NCI-H226 (cell line): ENCODE measurements around the gene SCN4B.

Experiments used
- DNase-seq: peaks from one replicate; pipeline ENCODE4 v3.0.0-alpha.2; 2015

The SCN4B gene

GRCh38 chr11:118128310-118128709 lies 24.3 kb downstream of the SCN4B start:
- no peak for DNase-seq

- peak; percentile 21 for DNase-seq
Observed at GRCh38 chr11:118126082-118126838, 26.4 kb downstream of the SCN4B start.

- no peak for DNase-seq
Observed at GRCh38 chr11:118124929-118125535, 27.6 kb downstream of the SCN4B start.

GRCh38 chr11:118120793-118121192 lies 31.8 kb downstream of the SCN4B start:
- no peak for DNase-seq

- no peak for DNase-seq
Observed at GRCh38 chr11:118117790-118118601, 34.6 kb downstream of the SCN4B start.

- no peak for DNase-seq
Observed at GRCh38 chr11:118115048-118115447, 37.6 kb downstream of the SCN4B start.

- no peak for DNase-seq
Observed at GRCh38 chr11:118114266-118114665, 38.4 kb downstream of the SCN4B start.

- no peak for DNase-seq
Observed at GRCh38 chr11:118112711-118113430, 39.8 kb downstream of the SCN4B start.

- DNase-seq, result no peak
Observed at GRCh38 chr11:118111744-118112035, 40.9 kb downstream of the SCN4B start.

- no peak for DNase-seq
Observed at GRCh38 chr11:118111019-118111743, 41.4 kb downstream of the SCN4B start.

GRCh38 chr11:118109231-118109630 lies 43.4 kb downstream of the SCN4B start:
- peak; percentile 6 for DNase-seq

- DNase-seq, result no peak
Observed at GRCh38 chr11:118108513-118108912, 44.1 kb downstream of the SCN4B start.

GRCh38 chr11:118106789-118107335 lies 45.8 kb downstream of the SCN4B start:
- peak; percentile 50 for DNase-seq

GRCh38 chr11:118105657-118106305 lies 46.8 kb downstream of the SCN4B start:
- no peak for DNase-seq

GRCh38 chr11:118104491-118104890 lies 48.1 kb downstream of the SCN4B start:
- DNase-seq, result no peak

GRCh38 chr11:118102721-118103261 lies 49.8 kb downstream of the SCN4B start:
- no peak for DNase-seq

- DNase-seq, result no peak
Observed at GRCh38 chr11:118100691-118101232, 51.9 kb downstream of the SCN4B start.

GRCh38 chr11:118099838-118100556 lies 52.6 kb downstream of the SCN4B start:
- DNase-seq, result no peak

- DNase-seq, result no peak
Observed at GRCh38 chr11:118098996-118099837, 53.4 kb downstream of the SCN4B start.
